GM19035 (cell line): ENCODE results near the gene PEAK1.

Experiments used
- ATAC-seq: cut with Tn5 transposase; IDR thresholded peaks from one replicate; pipeline ENCODE4 v1.9.1; 2021; ENCODE audit not compliant: unreplicated experiment

Gene PEAK1, protein sequence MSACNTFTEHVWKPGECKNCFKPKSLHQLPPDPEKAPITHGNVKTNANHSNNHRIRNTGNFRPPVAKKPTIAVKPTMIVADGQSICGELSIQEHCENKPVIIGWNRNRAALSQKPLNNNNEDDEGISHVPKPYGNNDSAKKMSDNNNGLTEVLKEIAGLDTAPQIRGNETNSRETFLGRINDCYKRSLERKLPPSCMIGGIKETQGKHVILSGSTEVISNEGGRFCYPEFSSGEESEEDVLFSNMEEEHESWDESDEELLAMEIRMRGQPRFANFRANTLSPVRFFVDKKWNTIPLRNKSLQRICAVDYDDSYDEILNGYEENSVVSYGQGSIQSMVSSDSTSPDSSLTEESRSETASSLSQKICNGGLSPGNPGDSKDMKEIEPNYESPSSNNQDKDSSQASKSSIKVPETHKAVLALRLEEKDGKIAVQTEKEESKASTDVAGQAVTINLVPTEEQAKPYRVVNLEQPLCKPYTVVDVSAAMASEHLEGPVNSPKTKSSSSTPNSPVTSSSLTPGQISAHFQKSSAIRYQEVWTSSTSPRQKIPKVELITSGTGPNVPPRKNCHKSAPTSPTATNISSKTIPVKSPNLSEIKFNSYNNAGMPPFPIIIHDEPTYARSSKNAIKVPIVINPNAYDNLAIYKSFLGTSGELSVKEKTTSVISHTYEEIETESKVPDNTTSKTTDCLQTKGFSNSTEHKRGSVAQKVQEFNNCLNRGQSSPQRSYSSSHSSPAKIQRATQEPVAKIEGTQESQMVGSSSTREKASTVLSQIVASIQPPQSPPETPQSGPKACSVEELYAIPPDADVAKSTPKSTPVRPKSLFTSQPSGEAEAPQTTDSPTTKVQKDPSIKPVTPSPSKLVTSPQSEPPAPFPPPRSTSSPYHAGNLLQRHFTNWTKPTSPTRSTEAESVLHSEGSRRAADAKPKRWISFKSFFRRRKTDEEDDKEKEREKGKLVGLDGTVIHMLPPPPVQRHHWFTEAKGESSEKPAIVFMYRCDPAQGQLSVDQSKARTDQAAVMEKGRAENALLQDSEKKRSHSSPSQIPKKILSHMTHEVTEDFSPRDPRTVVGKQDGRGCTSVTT (N-terminal part only)

DNA sequence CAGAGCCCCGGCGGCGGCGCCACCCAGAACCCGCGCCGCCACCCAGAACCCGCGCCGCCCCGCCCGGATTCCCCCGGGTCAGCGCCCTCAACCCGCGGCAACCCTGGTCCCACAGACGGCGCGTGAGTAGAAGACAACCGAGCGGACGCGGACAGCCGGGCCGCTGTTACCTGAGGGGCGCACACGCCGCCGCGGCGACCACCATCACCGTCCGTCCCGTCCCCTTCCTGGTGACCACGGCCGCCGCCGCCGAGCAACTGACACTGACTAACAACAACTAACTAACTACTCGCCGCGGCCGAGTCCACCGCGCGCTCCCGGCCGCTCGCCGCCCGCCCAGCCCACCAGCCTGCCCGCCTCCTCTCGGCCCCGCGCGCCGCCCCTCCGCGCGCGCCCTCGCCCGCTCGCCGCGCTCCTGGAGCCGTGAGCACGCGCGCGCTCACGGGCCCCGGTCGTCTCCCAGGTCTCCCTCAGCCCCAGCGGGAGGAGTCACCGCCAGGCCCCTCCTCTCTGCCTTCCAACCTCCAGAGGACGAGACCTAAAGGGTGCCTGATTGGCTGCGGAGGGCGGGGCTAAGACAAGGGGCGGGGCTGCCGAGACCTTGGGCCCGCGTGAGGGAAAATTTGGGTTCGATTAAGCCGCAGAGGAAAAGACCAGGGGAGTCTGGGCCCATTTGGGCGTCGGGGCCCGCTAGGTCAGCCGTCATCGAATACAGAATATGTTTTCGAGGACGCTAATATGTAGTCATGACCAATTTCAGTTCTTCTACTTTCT, at the start of gene PEAK1:
PEAK1 (minus strand) TSS at position 269 of the 774 bp plus-strand sequence. CDS start 238,178 bp downstream, outside the sequence.
- ATAC-seq = peak; percentile 91

DNA sequence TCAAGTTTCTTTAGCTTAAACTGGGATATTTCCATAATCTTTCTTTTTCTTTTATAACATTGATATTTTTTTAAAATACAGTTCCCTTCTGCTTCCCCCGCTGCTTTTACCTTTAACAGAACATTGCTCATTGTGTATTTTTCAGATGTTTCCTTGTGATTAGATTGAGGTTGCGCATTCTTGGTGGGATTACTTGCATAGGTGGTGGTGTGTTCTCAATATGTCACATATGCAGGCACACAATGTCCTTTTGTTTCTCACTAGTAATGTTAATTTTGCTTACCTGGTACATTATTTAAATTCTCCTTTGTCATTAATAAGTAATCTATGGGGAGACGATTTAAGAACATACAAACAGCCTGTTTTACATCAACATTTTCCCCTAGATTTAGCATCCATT, 49.0 kb upstream of the PEAK1 start:
- ATAC-seq = no peak

GRCh38 chr15:77466521-77466920, 46.6 kb upstream of the PEAK1 start:
- no peak for ATAC-seq

- no peak for ATAC-seq
Measured at GRCh38 chr15:77464129-77464865, 44.4 kb upstream of the PEAK1 start.

DNA sequence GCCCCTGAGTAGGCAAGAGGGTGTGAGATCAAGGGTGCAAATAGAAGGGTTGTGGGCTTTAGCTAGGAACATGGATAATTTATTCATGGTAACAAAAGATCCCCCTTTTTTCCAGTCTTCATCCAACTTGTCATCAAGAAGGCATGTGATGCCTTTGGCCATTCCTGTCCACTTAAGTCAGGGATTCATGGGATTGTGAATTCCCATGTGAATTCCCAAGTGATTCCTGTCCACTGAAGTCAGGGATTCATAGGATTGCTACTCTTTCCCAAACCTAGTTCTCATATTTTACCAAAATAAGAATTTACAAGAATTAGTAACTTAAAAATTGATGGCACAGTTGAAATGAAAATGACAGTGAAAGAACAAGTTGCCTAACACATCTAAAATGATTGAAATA, 41.6 kb upstream of the PEAK1 start:
- no peak for ATAC-seq

- ATAC-seq = no peak
Measured at GRCh38 chr15:77459031-77459430, 39.1 kb upstream of the PEAK1 start.

DNA sequence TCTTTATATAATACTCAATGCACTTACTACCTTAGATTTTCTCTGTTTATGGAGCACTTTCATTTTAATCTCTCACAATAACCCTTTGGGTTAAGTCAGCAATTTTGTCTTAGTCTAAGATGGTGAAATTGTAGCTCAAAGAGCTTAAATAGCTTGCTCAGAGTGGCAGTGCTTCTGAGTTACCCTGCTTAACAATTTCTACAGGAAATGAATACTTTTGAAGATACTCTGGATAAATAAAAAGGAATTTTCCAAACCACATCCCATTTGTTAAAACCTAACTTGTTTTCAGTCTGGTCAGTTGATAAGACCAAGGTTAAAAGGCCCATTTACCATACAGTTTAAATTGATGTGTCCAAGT, 38.0 kb upstream of the PEAK1 start:
- no peak for ATAC-seq

DNA sequence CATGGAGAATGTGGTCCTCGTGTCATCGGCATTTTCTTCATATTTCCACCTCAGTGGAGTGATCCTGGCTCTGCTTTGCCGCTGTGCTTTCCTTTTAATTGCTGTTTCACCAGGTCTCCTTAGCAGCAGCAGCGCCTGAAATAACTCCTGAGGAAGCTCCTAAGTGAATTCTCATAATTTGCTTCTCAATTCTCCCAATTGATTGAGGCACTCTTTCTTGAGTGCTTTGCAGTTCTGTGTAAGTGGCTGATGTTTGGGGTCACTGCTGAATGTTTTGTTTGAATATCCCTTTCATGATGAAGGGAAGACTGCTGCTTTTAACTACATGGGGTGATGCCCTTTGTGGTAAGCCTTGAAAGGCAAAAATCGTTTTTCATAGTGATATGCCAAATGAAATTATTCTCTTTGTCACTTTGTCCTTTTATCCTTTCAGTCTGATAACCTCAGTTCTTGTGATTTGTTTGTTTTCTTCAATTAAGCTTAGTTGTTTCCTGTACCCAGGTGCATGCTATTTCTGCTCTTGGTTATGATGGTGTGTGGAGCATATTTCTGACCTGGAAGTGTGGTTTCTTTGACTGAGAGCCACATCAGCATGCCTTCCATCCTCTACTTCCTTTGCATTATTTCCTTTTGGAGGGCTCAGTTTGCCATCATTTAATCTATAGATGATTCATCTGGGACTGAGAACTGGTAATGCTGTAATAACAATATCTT, 37.4 kb upstream of the PEAK1 start:
- ATAC-seq = no peak

- no peak for ATAC-seq
Measured at GRCh38 chr15:77456746-77457145, 36.8 kb upstream of the PEAK1 start.

DNA sequence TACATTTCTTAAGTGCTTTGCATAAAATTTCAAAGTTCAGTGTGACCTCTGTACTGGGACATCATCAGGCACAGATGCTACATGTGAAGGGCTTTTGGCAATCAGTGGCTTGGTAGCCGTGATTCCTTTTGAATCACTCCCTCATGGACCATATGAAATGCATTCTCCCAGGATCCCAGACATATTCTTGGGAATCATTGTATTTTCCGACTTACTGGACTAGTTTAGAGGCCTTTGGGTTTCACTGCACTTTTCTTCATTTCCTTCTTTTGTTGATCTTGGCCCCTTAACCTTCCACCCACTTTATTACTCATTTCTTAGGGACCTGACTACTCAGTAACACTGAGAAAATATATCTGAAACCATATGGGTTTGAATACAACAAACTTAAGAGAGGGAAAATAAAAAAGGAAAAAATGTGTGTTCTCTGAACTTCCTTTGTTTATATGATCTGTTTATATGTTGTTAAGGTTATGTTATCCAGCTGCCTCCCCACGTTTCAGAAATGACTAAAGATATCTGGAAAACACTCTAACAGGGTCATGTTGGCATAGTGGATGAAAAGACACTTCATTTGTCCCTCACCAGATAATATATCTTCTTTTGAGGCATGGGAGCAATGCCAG, 35.9 kb upstream of the PEAK1 start:
- ATAC-seq = no peak

DNA sequence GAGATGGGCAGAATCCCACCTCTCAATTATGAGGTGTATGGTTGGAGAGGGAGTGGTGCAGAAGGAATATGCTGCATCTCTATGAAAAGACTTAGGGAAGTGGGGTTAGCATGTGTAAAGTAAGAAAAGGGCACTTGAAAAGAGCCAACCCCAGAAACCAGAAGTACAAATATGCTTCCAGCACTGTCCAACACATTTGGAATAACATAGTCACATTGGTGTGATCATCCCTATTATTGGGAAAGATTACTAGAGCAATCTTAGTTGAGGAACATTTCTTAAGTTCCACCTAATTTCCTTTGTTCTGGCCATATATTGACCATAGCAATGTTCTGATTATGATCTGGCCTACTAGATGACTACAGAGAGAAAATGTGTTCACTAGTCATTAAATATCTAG, 35.0 kb upstream of the PEAK1 start:
- no peak for ATAC-seq

DNA sequence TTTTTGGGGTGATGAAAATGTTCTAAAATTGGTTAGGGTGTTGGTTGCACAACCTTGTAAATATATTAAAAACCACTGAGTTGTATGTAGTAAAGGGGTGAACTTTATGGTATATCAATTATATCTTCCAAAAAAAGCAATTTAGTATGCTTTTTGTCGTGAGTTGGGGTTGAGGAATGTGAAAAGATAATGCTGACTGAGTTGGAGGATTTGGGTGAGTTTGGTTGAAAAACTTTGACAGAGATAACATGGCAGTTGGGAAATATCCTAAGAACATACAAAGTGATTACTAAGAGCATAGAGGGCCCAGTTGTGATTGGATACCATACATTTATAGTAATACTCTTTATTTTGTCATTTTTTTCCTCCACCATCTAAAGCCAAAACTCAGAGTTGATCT, 34.4 kb upstream of the PEAK1 start:
- no peak for ATAC-seq

- ATAC-seq = no peak
Measured at GRCh38 chr15:77446840-77447390, 27.0 kb upstream of the PEAK1 start.

DNA sequence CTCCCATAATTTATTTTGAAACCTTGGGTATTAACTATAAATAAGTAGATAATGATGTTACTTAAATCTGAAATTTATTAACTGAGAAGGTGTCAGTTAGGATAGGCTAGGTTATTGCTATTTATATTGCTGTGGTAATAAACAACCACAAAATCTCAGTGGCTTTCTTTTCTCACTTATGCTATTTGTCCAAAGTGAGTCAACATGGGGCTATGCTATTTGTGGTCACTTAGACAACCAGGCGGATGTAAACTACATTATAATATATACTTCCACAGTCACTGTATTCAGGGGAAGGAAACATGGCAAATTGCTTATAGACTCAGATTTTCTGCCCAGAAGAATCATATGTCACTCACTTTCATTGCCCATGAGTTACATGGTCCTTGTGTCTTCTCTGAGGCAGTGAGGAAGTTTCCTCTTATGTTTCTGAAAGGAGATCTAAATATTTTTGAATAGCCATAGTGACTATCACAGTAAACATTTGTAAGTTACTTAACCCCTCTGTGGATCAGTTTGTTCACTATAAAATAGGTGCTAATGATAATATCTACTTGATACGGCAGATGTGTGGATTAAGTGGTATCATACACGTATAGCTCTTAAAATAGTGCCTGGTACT, 20.6 kb upstream of the PEAK1 start:
- ATAC-seq = peak; percentile 79

GRCh38 chr15:77437264-77437663, 17.4 kb upstream of the PEAK1 start:
- no peak for ATAC-seq

GRCh38 chr15:77436822-77437221, 16.9 kb upstream of the PEAK1 start:
- no peak for ATAC-seq

GRCh38 chr15:77430652-77431051, 10.7 kb upstream of the PEAK1 start:
- no peak for ATAC-seq

DNA sequence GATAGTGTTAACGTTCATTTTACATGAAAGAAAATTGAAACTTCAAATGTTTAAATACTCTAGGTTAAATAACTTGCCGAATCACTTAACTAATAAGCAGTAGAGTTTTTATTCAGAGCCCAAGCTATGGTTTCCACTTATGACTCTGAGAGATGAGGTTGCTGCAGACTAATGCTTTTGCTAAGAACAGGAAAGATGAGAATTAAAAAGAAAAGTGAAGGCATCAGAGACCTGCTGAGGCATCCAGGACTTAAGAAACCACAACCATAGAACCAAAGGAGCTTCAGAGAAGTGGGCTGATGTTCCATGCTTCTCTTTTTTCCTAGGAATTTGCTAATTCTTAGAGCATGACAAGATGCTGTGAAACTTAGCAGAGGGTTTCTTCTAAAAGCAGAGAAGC, 10.3 kb upstream of the PEAK1 start:
- no peak for ATAC-seq
